ENCODE measurements around the gene TMEM181. TPM values are rescaled to one million over a fixed set of nuclear protein-coding genes. Genes with fewer than 3 reads are reported as not detected.
"Not testable (repeated sequence)": the region's sequence is repeated elsewhere in the genome, so short reads cannot be mapped to it uniquely, and the experiment has no call there.

Gene TMEM181
- total RNA-seq, 2 donors from 2014 or later, result 13.9 to 14.4 TPM

- Histone ChIP-seq H3K4me3 (no peak overlapping the region), H3K9me3 (no peaks in the 10 kb centered on the region), H3K36me3 (peaks cover 29% of the 10 kb centered on the region), H3K4me1 (peaks cover 0 to 14% of the 10 kb centered on the region in 2 donors), H3K27me3 (no peaks in the 10 kb centered on the region), H3K27ac (no peak overlapping the region)
- TF ChIP-seq, protein P1, sequence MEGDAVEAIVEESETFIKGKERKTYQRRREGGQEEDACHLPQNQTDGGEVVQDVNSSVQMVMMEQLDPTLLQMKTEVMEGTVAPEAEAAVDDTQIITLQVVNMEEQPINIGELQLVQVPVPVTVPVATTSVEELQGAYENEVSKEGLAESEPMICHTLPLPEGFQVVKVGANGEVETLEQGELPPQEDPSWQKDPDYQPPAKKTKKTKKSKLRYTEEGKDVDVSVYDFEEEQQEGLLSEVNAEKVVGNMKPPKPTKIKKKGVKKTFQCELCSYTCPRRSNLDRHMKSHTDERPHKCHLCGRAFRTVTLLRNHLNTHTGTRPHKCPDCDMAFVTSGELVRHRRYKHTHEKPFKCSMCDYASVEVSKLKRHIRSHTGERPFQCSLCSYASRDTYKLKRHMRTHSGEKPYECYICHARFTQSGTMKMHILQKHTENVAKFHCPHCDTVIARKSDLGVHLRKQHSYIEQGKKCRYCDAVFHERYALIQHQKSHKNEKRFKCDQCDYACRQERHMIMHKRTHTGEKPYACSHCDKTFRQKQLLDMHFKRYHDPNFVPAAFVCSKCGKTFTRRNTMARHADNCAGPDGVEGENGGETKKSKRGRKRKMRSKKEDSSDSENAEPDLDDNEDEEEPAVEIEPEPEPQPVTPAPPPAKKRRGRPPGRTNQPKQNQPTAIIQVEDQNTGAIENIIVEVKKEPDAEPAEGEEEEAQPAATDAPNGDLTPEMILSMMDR (IDR thresholded peaks at IDR 0.05), result peak; percentile 66 to 84
- peak; percentile 59 for DNase-seq (ENCODE audit: low spot score)
Observed at GRCh38 chr6:158605266-158605878, 45.5 kb downstream of the TMEM181 start.

DNA sequence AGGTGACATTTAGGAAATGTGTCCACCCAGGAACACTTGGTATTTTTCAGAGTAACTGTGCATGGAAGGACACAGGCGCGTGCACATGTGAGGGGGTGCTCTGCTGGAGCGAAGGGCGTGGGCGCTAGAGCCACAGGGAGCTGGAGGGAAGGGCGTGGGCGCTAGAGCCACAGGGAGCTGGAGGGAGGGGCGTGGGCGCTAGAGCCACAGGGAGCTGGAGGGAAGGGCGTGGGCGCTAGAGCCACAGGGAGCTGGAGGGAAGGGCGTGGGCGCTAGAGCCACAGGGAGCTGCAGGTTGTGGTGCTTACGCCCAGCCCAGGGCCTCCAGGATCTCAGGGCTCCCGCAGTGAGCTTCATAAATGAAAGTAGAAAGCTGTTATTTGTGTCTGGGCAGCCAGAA is 46.1 kb downstream of the TMEM181 start:
- not testable (repeated sequence) for H3K4me3 ChIP-seq; DNase-seq (ENCODE audit: low spot score); H3K9me3 ChIP-seq; H3K27ac ChIP-seq; H3K27me3 ChIP-seq
- Histone ChIP-seq H3K36me3 (peaks cover 29% of the 10 kb centered on the region), H3K4me1 (peaks cover 0 to 20% of the 10 kb centered on the region in 2 donors)

GRCh38 chr6:158606935-158607334 is 47.0 kb downstream of the TMEM181 start:
- Histone ChIP-seq H3K27me3 (no peaks in the 10 kb centered on the region), H3K36me3 (peaks cover 29% of the 10 kb centered on the region), H3K27ac (no peak overlapping the region), H3K4me1 (peaks cover 0 to 29% of the 10 kb centered on the region in 2 donors), H3K9me3 (no peaks in the 10 kb centered on the region), H3K4me3 (no peak overlapping the region)
- TF ChIP-seq, protein P1 (IDR thresholded peaks at IDR 0.05), result no peak
- no peak for DNase-seq (ENCODE audit: low spot score)

DNA sequence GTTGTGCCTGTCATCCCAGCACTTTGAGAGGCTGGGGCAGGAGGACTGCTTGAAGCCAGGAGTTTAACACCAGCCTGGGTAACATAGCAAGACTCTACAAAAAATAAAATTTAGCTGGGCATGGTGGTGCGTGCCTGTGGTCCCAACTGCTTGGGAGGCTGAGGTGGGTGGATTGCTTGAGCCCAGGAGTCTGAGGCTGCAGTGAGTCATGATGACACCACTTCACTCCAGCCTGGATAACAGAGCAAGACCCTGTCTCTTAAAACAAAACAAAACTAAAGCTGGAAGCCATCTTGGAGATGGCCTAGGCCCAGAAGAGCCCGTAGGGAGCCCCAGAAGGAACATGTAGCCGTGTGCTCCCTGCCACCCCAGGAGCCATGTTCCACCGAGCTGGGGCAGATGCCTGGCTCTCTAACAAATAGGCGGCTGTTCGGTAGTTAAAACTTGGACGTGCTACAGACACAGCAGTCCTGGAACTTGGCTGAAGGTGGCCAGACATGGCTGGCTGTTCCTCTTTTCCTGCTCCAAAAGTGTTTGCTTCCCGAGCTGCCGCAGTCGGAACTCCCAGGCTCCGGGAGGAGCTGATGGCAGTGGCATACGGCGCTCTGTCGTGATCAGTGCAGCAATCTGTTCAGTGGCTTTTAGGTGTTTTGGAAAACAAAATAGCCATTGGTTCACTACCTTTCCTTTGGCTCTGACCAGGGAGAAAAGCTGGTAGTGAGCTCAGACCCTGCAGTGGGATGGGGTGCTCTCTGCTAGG is 47.7 kb downstream of the TMEM181 start:
- DNase-seq (ENCODE audit: low spot score), result no peak
- Histone ChIP-seq H3K4me3 (no peak overlapping the region), H3K4me1 (peaks cover 0 to 33% of the 10 kb centered on the region in 2 donors), H3K27ac (no peak overlapping the region), H3K36me3 (peaks cover 29% of the 10 kb centered on the region), H3K27me3 (no peaks in the 10 kb centered on the region), H3K9me3 (no peaks in the 10 kb centered on the region)
- TF ChIP-seq, protein P1 (IDR thresholded peaks at IDR 0.05), result no peak

- peaks cover 29% of the 10 kb centered on the region for H3K36me3 ChIP-seq
- DNase-seq (ENCODE audit: low spot score), result no peak
- no peak overlapping the region for H3K4me3 ChIP-seq
- TF ChIP-seq, protein P1 (IDR thresholded peaks at IDR 0.05), result no peak
- H3K4me1 ChIP-seq, result peaks cover 0 to 33% of the 10 kb centered on the region in 2 donors
- no peaks in the 10 kb centered on the region for H3K27me3 ChIP-seq
- H3K9me3 ChIP-seq, result no peaks in the 10 kb centered on the region
- peak overlapping the region in 1 of 2 donors; percentile 4 for H3K27ac ChIP-seq
Observed at GRCh38 chr6:158608221-158608620, 48.3 kb downstream of the TMEM181 start.

GRCh38 chr6:158609455-158610155 is 49.7 kb downstream of the TMEM181 start:
- Histone ChIP-seq H3K36me3 (peaks cover 29% of the 10 kb centered on the region), H3K4me1 (peaks cover 0 to 33% of the 10 kb centered on the region in 2 donors), H3K27ac (peak overlapping the region; percentile 54 to 82), H3K27me3 (no peaks in the 10 kb centered on the region), H3K9me3 (no peaks in the 10 kb centered on the region), H3K4me3 (no peak overlapping the region)
- TF ChIP-seq, protein P1 (IDR thresholded peaks at IDR 0.05), result no peak
- DNase-seq (ENCODE audit: low spot score), result peak; percentile 61
